NCI-H1092 (cell line): ENCODE results near the gene SLC25A17.
"Not testable (repeated sequence)": the region's sequence is repeated elsewhere in the genome, so short reads cannot be mapped to it uniquely, and the experiment has no call there.

ENCODE experiments used
- DNase-seq: peaks from one replicate; lab custom pipeline; 2025; lab: John Stamatoyannopoulos, UW

SLC25A17 gene

GRCh38 chr22:40818192-40818746 is 877 bp downstream of the SLC25A17 start:
- DNase-seq = no peak

GRCh38 chr22:40817737-40818136 is 1.4 kb downstream of the SLC25A17 start:
- DNase-seq = no peak

- DNase-seq = no peak
Observed at GRCh38 chr22:40813912-40814315, 5.2 kb downstream of the SLC25A17 start.

GRCh38 chr22:40808018-40808841 is 10.9 kb downstream of the SLC25A17 start:
- DNase-seq = no peak

GRCh38 chr22:40806711-40807110 is 12.4 kb downstream of the SLC25A17 start:
- no peak for DNase-seq

- DNase-seq = no peak
Observed at GRCh38 chr22:40805699-40806203, 13.4 kb downstream of the SLC25A17 start.

- DNase-seq = no peak
Observed at GRCh38 chr22:40805239-40805638, 13.9 kb downstream of the SLC25A17 start.

- no peak for DNase-seq
Observed at GRCh38 chr22:40803321-40803720, 15.8 kb downstream of the SLC25A17 start.

GRCh38 chr22:40799008-40799407 is 20.1 kb downstream of the SLC25A17 start:
- no peak for DNase-seq

- no peak for DNase-seq
Observed at GRCh38 chr22:40797427-40797826, 21.7 kb downstream of the SLC25A17 start.

- DNase-seq = no peak
Observed at GRCh38 chr22:40792451-40792850, 26.7 kb downstream of the SLC25A17 start.

GRCh38 chr22:40791241-40791640 is 27.9 kb downstream of the SLC25A17 start:
- DNase-seq = no peak

- no peak for DNase-seq
Observed at GRCh38 chr22:40789131-40789530, 30.0 kb downstream of the SLC25A17 start.

- no peak for DNase-seq
Observed at GRCh38 chr22:40782521-40782920, 36.6 kb downstream of the SLC25A17 start.

- DNase-seq = not testable (repeated sequence)
Observed at GRCh38 chr22:40781749-40782148, 37.4 kb downstream of the SLC25A17 start.

- no peak for DNase-seq
Observed at GRCh38 chr22:40769761-40770160, 49.4 kb downstream of the SLC25A17 start.

- DNase-seq = no peak
Observed at GRCh38 chr22:40768206-40768605, 50.9 kb downstream of the SLC25A17 start.

- DNase-seq = no peak
Observed at GRCh38 chr22:40766956-40767355, 52.2 kb downstream of the SLC25A17 start.

GRCh38 chr22:40764763-40765441 is 54.2 kb downstream of the SLC25A17 start:
- no peak for DNase-seq

- no peak for DNase-seq
Observed at GRCh38 chr22:40759294-40759840, 59.8 kb downstream of the SLC25A17 start.

GRCh38 chr22:40758851-40759250 is 60.3 kb downstream of the SLC25A17 start:
- not testable (repeated sequence) for DNase-seq

- DNase-seq = no peak
Observed at GRCh38 chr22:40758390-40758789, 60.8 kb downstream of the SLC25A17 start.

- DNase-seq = no peak
Observed at GRCh38 chr22:40757071-40757470, 62.1 kb downstream of the SLC25A17 start.
